Right ventricle myocardium superior (tissue), 1 donor: ENCODE data around the gene TLR1. TPM values are rescaled to one million over a fixed set of nuclear protein-coding genes. Genes with fewer than 3 reads are reported as not detected.
"Not testable (repeated sequence)": the region's sequence is repeated elsewhere in the genome, so short reads cannot be mapped to it uniquely, and the experiment has no call there.

ENCODE experiments used
- ATAC-seq: fragments of 200-7000 bp; cut with Tn5 transposase; one replicate; pipeline ENCODE4 v1.9.1; 2020; ENCODE audit warnings: mild to moderate bottlenecking; ENCODE audit not compliant: poor library complexity
- DNase-seq: peaks from one replicate; pipeline ENCODE4 v3.0.0-alpha.2; 2020
- intact Hi-C: fragments of 100-400 bp; cut with DNase I; formaldehyde crosslinking; loops from one replicate; pipeline ENCODE4 v1.11.2; 2022
- total RNA-seq: library from RNA; stranded (reverse); fragmentation: NEBNext Ultra II Directional; extraction: Animal tissue kit (Norgen Biotek cat#: 25700); gene quantifications from one replicate; pipeline ENCODE4 v1.2.1, GENCODE V29; 2021
- donor health status: DM: no; HTN: yes; CAD: no; lungs with severe emphysema.

The TLR1 gene
- total RNA-seq, 1 donor from 2014 or later, result 3.4 TPM

DNA sequence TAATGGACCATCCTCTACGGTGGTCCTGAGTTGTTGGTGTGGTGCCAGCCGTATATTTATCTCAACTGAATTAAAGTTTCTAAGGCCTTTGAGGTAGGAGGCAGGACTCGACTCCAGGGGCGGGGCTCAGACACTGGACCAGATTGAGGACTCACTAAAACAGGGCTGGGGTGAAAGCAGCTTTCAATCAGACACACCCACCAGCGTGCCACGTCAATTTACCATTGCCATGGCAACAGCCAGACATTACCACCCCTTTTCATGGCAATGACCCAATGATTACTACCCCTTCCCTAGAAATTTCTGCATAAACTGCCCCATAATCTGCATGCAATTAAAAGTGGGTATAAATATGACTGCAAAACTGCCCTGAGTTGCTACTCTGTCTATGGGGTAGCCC lies 6.7 kb upstream of the TLR1 start:
- no peak for DNase-seq
- intact Hi-C loops, result no loop called here
- ATAC-seq, result no peak

DNA sequence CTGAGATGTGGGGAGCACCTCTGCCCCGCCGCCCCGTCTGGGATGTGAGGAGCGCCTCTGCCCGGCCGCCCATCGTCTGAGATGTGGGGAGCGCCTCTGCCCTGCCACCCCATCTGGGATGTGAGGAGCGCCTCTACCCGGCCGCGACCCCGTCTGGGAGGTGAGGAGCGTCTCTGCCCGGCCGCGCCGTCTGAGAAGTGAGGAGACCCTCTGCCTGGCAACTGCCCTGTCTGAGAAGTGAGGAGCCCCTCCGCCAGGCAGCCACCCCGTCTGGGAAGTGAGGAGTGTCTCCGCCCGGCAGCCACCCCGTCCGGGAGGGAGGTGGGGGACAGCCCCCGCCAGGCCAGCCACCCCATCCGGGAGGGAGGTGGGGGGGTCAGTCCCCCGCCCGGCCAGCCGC lies 2.9 kb upstream of the TLR1 start:
- ATAC-seq, DNase-seq, intact Hi-C loops: not testable (repeated sequence)

- DNase-seq, ATAC-seq, intact Hi-C loops: not testable (repeated sequence)
Observed at GRCh38 chr4:38806251-38806650, 1.7 kb upstream of the TLR1 start.

- DNase-seq, result peak; percentile 47
- peak; percentile 90 for ATAC-seq
- intact Hi-C loops, result no loop called here
Observed at GRCh38 chr4:38805530-38806145, 1.0 kb upstream of the TLR1 start.

- intact Hi-C loops, result no loop called here
- ATAC-seq (peak; percentile 33), DNase-seq (no peak)
Observed at GRCh38 chr4:38803833-38804653, 548 bp downstream of the TLR1 start.

GRCh38 chr4:38802561-38803355 lies 1.8 kb downstream of the TLR1 start:
- no peak for ATAC-seq
- intact Hi-C loops, result no loop called here
- DNase-seq, result no peak

DNA sequence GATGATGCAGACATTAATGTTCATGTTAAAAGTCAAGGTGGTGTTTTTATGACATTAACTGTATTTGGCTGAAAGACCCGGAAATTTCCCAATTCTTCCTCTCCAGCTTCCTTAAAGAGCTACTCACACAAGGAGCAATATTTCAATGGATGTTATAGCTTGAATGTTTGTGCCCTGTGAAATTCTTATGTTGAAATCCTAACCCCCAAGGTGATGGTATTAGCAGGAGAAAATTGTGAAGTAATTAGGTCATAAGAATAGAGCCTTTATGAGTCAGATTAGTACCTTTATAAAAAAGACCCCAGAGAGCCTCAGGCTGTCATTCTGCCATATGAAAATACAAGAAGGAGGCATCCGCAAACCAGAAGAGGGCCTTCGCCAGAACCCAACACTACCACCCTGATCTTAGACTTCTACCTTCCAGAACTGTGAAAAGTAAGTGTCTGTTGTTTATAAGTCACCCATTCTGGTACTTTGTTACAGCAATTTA lies 3.6 kb downstream of the TLR1 start:
- no peak for ATAC-seq
- intact Hi-C loops, result no loop called here

GRCh38 chr4:38800366-38800765 lies 4.2 kb downstream of the TLR1 start:
- no peak for DNase-seq
- intact Hi-C loops, result no loop called here
- ATAC-seq, result no peak

More for the DNA sequence above, 3.6 kb downstream of the TLR1 start:
- no peak for DNase-seq

GRCh38 chr4:38795087-38795486 lies 9.5 kb downstream of the TLR1 start:
- intact Hi-C loops, result no loop called here
- DNase-seq (no peak), ATAC-seq (no peak)

- intact Hi-C loops, result no loop called here
- no peak for ATAC-seq
- no peak for DNase-seq
Observed at GRCh38 chr4:38794051-38794450, 10.5 kb downstream of the TLR1 start.

DNA sequence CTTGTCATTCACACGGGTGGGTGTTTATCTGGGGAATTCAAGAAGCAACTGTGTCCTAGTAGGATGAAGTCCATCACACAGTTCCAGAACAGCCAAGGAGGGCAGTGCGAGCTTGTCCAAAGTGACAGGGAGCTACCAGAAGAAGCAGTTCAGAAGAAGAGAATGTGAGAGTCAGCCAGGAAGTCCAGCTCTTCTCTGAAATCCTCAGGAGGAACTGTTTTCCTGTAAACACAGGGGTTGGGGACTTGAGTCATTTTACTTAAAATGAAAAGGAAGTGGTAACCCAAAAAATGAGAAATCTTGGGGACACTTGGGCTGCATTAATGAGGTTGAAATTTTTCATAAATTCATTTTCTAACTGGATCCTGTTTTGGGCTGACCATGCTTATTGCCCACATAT lies 13.6 kb downstream of the TLR1 start:
- DNase-seq (no peak), ATAC-seq (peak; percentile 55)
- intact Hi-C loops, result no loop called here

GRCh38 chr4:38788317-38788716 lies 16.3 kb downstream of the TLR1 start:
- intact Hi-C loops, result no loop called here
- ATAC-seq (no peak), DNase-seq (no peak)

GRCh38 chr4:38787693-38788092 lies 16.9 kb downstream of the TLR1 start:
- DNase-seq (no peak), ATAC-seq (no peak)
- intact Hi-C loops, result no loop called here

DNA sequence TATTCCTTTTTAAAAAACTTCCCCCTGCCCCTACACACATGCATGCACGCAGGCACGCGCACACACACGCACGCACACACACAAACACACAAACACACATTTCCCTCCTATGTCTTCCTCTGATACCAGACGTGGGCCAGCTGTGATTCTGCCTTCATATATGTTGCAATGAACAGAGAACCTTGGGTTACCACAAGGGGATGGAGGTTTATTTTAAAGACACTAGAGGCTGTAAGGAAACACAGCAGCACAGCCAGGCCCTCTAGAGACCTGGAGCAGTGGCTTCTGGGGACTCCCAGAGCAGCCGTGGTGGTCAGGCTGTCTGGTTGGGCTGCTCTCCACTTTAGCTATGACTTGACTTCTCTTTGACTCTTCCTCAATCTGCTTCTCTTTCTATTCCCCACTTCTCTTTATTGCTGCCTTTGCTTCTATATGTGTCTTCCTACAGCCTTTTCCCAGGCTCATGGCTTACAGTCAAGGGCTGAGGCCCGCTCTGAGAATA lies 18.6 kb downstream of the TLR1 start:
- peak; percentile 47 for DNase-seq
- ATAC-seq, result peak; percentile 73

GRCh38 chr4:38785041-38785790 lies 19.4 kb downstream of the TLR1 start:
- DNase-seq (no peak), ATAC-seq (no peak)
- intact Hi-C loops, result no loop called here

More for the DNA sequence above, 18.6 kb downstream of the TLR1 start:
- intact Hi-C loops, result no loop called here

DNA sequence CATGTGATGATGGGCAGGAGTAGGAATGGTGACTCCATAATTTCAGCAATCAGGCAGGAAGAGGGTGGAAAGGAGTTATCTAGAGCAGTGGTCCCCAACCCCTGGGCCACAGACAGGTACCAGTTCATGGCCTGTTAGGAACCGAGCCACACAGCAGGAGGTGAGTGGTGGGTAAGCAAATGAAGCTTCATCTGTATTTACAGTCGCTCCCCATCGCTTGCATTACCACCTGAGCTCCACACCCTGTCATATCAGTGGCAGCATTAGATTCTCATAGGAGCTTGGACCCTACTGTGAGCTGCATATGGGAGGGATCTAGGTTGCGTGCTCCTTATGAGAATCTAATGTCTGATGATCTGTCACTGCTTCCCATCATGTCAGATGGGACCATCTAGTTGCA lies 20.4 kb downstream of the TLR1 start:
- no peak for ATAC-seq
- DNase-seq, result no peak
- intact Hi-C loops, result no loop called here

- intact Hi-C loops, result no loop called here
- no peak for DNase-seq
- ATAC-seq, result no peak
Observed at GRCh38 chr4:38783109-38783460, 21.5 kb downstream of the TLR1 start.

DNA sequence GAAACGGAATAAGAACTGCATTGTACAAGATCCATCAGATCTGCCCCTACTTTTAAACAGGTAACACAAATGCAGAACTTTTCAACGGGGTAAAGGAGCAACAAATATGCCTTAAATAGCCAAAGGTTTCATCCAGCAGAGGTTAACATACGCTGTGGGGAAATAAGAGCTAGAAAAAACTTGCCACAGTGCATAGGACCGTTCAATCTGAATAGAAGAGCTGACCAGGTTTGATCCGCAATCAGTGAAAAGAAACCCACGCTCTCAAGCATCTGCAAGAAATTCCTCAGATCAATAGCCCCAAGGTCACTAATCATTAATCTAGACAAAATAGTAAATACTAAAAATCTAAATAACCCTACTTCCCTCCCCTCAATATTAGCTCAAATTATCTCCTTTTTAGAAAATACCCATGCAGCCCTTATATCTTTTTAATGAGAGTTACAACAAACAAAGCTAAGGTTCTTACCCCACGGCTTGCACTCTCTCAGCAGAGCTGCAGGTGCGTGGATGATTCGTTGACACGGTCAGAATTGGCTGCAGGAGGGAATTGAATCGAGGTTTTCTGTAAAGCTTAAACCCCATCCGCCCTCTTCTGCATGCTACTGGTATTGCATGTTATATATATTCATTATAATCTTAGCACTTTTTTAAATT lies 22.0 kb downstream of the TLR1 start, which contains the start of gene TLR10:
Gene TLR10 (minus strand): TSS at position 539 of the 657 bp plus-strand sequence. CDS start 7,400 bp downstream, outside the sequence.
- intact Hi-C loops, result no loop called here
- ATAC-seq (peak; percentile 72), DNase-seq (peak; percentile 35)
